HepG2 (cell line): ENCODE measurements around the gene KCNE5. TPM values are rescaled to one million over a fixed set of nuclear protein-coding genes. Genes with fewer than 3 reads are reported as not detected.

Experiments used
- ATAC-seq: fragments of 200-7000 bp; cut with Tn5 transposase; 3 replicates; pipeline ENCODE4 v1.9.1; 2020; ENCODE audit warnings: mild to moderate bottlenecking, moderate library complexity
- BruUV-seq: library from RNA; stranded (reverse); fragments of 400-500 nt; replicated peaks from 2 replicates; lab custom pipeline; 2021; lab: Mats Ljungman, UMichigan
- CTCF ChIA-PET: fragments of 300-600 bp; formaldehyde crosslinking; extraction: SDS; loops from one replicate; lab custom pipeline; 2021; ENCODE audit warnings: low total read pairs, inconsistent platforms, low intra/inter-chr PET ratio; lab: Yijun Ruan, JAX
- POLR2A ChIA-PET: fragments of 350-600 bp; sonication (Branson Sonifier 250); formaldehyde crosslinking; loops from one replicate; lab custom pipeline; 2020; ENCODE audit warnings: antibody characterized with exemption, inconsistent platforms; lab: Yijun Ruan, JAX
- DNase-seq: peaks from one replicate; pipeline ENCODE4 v3.0.0-alpha.2; 2015; ENCODE audit warnings: low spot score
- FAIRE-seq: peaks from 3 replicates; lab custom pipeline; 2011; peaks lifted over from hg19 to GRCh38; lab: Jason Lieb, UNC
- H2AFZ ChIP-seq: one replicate; pipeline ENCODE4 v1.6.1; 2011; ENCODE audit warnings: low read length, inconsistent platforms
- H3K27ac ChIP-seq: fragments of 300-600 bp; 3 replicates; pipeline ENCODE4 v1.8.0; 2011; ENCODE audit warnings: mixed run types, mild to moderate bottlenecking, mixed read lengths, low read length, inconsistent platforms; ENCODE audit not compliant: insufficient read depth; ENCODE audit errors: extremely low read length
- H3K27me3 ChIP-seq, 2 experiments: fragments of 200-600 bp in 1 of 2; 2 replicates in 1 of 2; 3 replicates in 1 of 2; pipeline versions ENCODE4 v1.6.0 to v1.8.0; 2011; ENCODE audit warnings: low read length in 2 of 2, mild to moderate bottlenecking in 2 of 2, moderate library complexity in 2 of 2, inconsistent platforms in 1 of 2; ENCODE audit not compliant: insufficient read depth in 2 of 2, control insufficient read depth in 1 of 2
- H3K36me3 ChIP-seq, 2 experiments: fragments of 200-600 bp in 1 of 2; replicated peaks in 1 of 2; 2 replicates in 1 of 2; 3 replicates in 1 of 2; pipeline versions ENCODE4 v1.5.1 to v1.8.0; 2011; ENCODE audit warnings: low read length in 2 of 2, inconsistent platforms in 1 of 2; ENCODE audit not compliant: insufficient read depth in 2 of 2, control insufficient read depth in 1 of 2
- H3K4me1 ChIP-seq: 2 replicates; pipeline ENCODE4 v1.5.1; 2012; ENCODE audit warnings: low read length, inconsistent platforms; ENCODE audit not compliant: insufficient read depth
- H3K4me2 ChIP-seq: 2 replicates; pipeline ENCODE4 v1.6.0; 2011; ENCODE audit warnings: low read depth, low read length, inconsistent platforms
- H3K4me3 ChIP-seq, 3 experiments: fragments of 200-600 bp in 1 of 3; sonication (generic), shearing (Covaris generic) in 1 of 3; replicated peaks in 1 of 3; 2 replicates each; pipeline ENCODE4 v1.5.1; 2011 to 2016; ENCODE audit warnings: low read length in 3 of 3, inconsistent platforms in 2 of 3, low read depth in 2 of 3, mild to moderate bottlenecking in 2 of 3, control low read depth in 1 of 3, mixed read lengths in 1 of 3; ENCODE audit not compliant: insufficient read depth in 1 of 3
- H3K79me2 ChIP-seq: one replicate; pipeline ENCODE4 v1.6.1; 2011; ENCODE audit warnings: low read length, inconsistent platforms; ENCODE audit not compliant: insufficient read depth
- H3K9ac ChIP-seq: 2 replicates; pipeline ENCODE4 v1.6.0; 2011; ENCODE audit warnings: mild to moderate bottlenecking, low read depth, low read length, inconsistent platforms; ENCODE audit not compliant: insufficient read depth
- H3K9me3 ChIP-seq: 2 replicates; pipeline ENCODE4 v1.5.1; 2012; ENCODE audit warnings: mild to moderate bottlenecking, low read length
- H4K20me1 ChIP-seq: 2 replicates; pipeline ENCODE4 v1.6.0; 2011; ENCODE audit warnings: inconsistent platforms, mild to moderate bottlenecking, low read length, moderate library complexity; ENCODE audit not compliant: insufficient read depth
- HNRNPUL1 ChIP-seq: fragments of 200-400 bp; formaldehyde crosslinking; IDR thresholded peaks from 2 replicates; pipeline ENCODE4 v1.6.1; 2017; ENCODE audit warnings: low read depth, mild to moderate bottlenecking, low read length, moderate library complexity
- LCORL ChIP-seq, 2 experiments: fragments of 450-650 bp in 1 of 2; sonication (generic) in 1 of 2; formaldehyde crosslinking in 1 of 2; IDR thresholded peaks; 2 replicates each; pipeline versions ENCODE4 v1.5.0 to v1.6.1; 2017 to 2020; ENCODE audit warnings: antibody characterized with exemption in 1 of 2, missing genetic modification reagents in 1 of 2
- POLR2A ChIP-seq, 2 experiments: IDR thresholded peaks; 2 replicates each; pipeline ENCODE4 v1.6.1; 2011; ENCODE audit warnings: low read depth in 2 of 2, low read length in 2 of 2, mild to moderate bottlenecking in 1 of 2, moderate library complexity in 1 of 2; ENCODE audit not compliant: insufficient read depth in 1 of 2
- POLR2AphosphoS5 ChIP-seq: IDR thresholded peaks from 2 replicates; pipeline ENCODE4 v1.6.1; 2012; ENCODE audit warnings: low read depth, low read length
- RBM22 ChIP-seq: fragments of 200-400 bp; formaldehyde crosslinking; optimal IDR thresholded peaks from 2 replicates; pipeline ENCODE3; 2017; ENCODE audit warnings: mild to moderate bottlenecking, low read length, moderate library complexity
- TBL1XR1 ChIP-seq: fragments of 150-350 bp; IDR thresholded peaks from 2 replicates; pipeline ENCODE4 v1.6.1; 2014; ENCODE audit warnings: borderline replicate concordance, low read length; ENCODE audit not compliant: partially characterized antibody
- ZMAT5 ChIP-seq: sonication (generic); formaldehyde crosslinking; IDR thresholded peaks from 2 replicates; pipeline ENCODE4 v1.5.0; 2020; ENCODE audit warnings: mild to moderate bottlenecking, low read depth, missing genetic modification reagents, borderline replicate concordance
- ZMYM3 ChIP-seq: sonication (generic); formaldehyde crosslinking; IDR thresholded peaks from 2 replicates; pipeline ENCODE4 v1.5.1; 2020; ENCODE audit warnings: mild to moderate bottlenecking, missing genetic modification reagents
- ZNF543 ChIP-seq: sonication (generic); formaldehyde crosslinking; IDR thresholded peaks from 2 replicates; pipeline ENCODE4 v1.4.0; 2020; ENCODE audit warnings: mild to moderate bottlenecking, missing genetic modification reagents
- ZZZ3 ChIP-seq: sonication (generic); formaldehyde crosslinking; IDR thresholded peaks from 2 replicates; pipeline ENCODE4 v1.4.0; 2020; ENCODE audit warnings: missing genetic modification reagents, mild to moderate bottlenecking, borderline replicate concordance
- WGBS: methylation state at CpG from one replicate; pipeline ENCODE4 v1.1.6; 2017; ENCODE audit warnings: low lambda C conversion rate; 5-methylcytosine and 5-hydroxymethylcytosine counted together
- in situ Hi-C: cut with HindIII; loops from 2 replicates; pipeline ENCODE4 v1.10.0; 2017; ENCODE audit warnings: low pct_unique_long_range_greater_than_20kb; ENCODE audit not compliant: extremely low pct_ligation_motif_present
- intact Hi-C: fragments of 100-400 bp; cut with micrococcal nuclease; formaldehyde crosslinking; loops from one replicate; pipeline ENCODE4 v1.10.0; 2022; ENCODE audit not compliant: unreplicated experiment
- polyA plus RNA-seq, 8 experiments: library from polyadenylated mRNA; depleted of rRNA in 3 of 8; stranded (reverse) in 7 of 8; unstranded in 1 of 8; fragments of >200 nt; fragmentation: Illumina TruSeq in 4 of 8; extraction: Trizol in 4 of 8; gene quantifications; 2 replicates each; pipeline versions ENCODE4 v1.2.1 to v1.2.3, GENCODE V29; 2011 to 2016; ENCODE audit warnings: low read depth in 4 of 8, missing spikeins in 1 of 8, mixed read lengths in 1 of 8; ENCODE audit not compliant: insufficient read depth in 1 of 8
- total RNA-seq, 5 experiments: library from RNA; depleted of rRNA; stranded (reverse); fragments of >200 nt; fragmentation: Illumina TruSeq; extraction: Trizol; gene quantifications; 2 replicates each; pipeline ENCODE4 v1.2.3, GENCODE V29; 2016; ENCODE audit warnings: low read depth in 1 of 5
- TF ChIP-seq, protein P1 (sequence below): sonication (generic); formaldehyde crosslinking; IDR thresholded peaks from 2 replicates; pipeline ENCODE4 v1.8.1; 2022; ENCODE audit warnings: low read depth, mild to moderate bottlenecking, missing genetic modification reagents

Gene KCNE5
- total and polyA plus RNA-seq, 2 of the 13 experiments (the other 11 are each of a cell fraction or from before 2014, with no cell fraction given), result 0.33 to 1.4 TPM

DNA sequence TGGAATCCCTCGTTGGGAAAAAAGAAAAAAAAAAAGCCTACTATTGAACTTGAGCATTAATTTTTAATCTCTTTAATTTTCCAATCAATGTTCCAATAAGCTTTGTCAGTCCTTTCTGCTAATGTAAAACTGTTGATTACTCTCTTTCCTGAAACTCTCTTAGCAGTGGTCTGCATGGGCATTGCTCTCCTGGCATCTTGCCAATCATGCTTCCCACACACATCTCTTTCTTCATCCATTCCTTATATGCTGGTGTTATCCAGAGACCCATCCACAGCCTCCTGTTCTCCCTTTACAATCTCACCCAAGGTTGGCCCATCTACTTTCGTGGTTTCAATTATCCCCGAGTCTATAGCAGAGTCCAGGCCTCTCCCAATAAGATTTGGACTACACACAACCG is 31.8 kb upstream of the KCNE5 start:
- ATAC-seq (peak; percentile 22; the same call in 2 of the 3 replicates), DNase-seq (no peak), FAIRE-seq (no peak)
- Histone ChIP-seq H3K9ac (no peak overlapping the region), H3K4me3 (no peak overlapping the region), H3K9me3 (no peaks in the 10 kb centered on the region), H3K79me2 (peaks cover 50% of the 10 kb centered on the region), H2AFZ (no peak overlapping the region), H3K4me2 (no peak overlapping the region), H3K36me3 (peaks cover 7 to 42% of the 10 kb centered on the region in 2 experiments), H3K4me1 (peaks cover 5% of the 10 kb centered on the region; the same call in 1 of the 2 replicates), H3K27me3 (no peaks in the 10 kb centered on the region), H3K27ac (no peak overlapping the region), H4K20me1 (peaks cover 60% of the 10 kb centered on the region)
- POLR2A ChIA-PET, result no interaction called here
- no TSS peak for BruUV-seq
- TF ChIP-seq ZNF543 (CRISPR knock-in tag), result no peak
- TF ChIP-seq ZMAT5 (CRISPR knock-in tag), result no peak
- TF ChIP-seq LCORL (IDR thresholded peaks at IDR 0.05), result peak; percentile 46; the same call in 1 of the 2 replicates
- TF ChIP-seq LCORL (CRISPR knock-in tag; IDR thresholded peaks at IDR 0.05), result no peak
- TF ChIP-seq ZZZ3 (CRISPR knock-in tag), result no peak
- 0 out of 4 replicates have a peak, but pooled peaks of 1 of the 2 experiments have one; percentile 23 for TF ChIP-seq POLR2A (IDR thresholded peaks at IDR 0.05; ENCODE audit: insufficient read depth in 1 of 2, low read depth in 2 of 2, low read length in 2 of 2)
- no peak for TF ChIP-seq ZMYM3 (CRISPR knock-in tag)
- TF ChIP-seq HNRNPUL1, result no peak
- TF ChIP-seq TBL1XR1, result no peak
- peak; percentile 97 for TF ChIP-seq RBM22
- TF ChIP-seq, protein P1, sequence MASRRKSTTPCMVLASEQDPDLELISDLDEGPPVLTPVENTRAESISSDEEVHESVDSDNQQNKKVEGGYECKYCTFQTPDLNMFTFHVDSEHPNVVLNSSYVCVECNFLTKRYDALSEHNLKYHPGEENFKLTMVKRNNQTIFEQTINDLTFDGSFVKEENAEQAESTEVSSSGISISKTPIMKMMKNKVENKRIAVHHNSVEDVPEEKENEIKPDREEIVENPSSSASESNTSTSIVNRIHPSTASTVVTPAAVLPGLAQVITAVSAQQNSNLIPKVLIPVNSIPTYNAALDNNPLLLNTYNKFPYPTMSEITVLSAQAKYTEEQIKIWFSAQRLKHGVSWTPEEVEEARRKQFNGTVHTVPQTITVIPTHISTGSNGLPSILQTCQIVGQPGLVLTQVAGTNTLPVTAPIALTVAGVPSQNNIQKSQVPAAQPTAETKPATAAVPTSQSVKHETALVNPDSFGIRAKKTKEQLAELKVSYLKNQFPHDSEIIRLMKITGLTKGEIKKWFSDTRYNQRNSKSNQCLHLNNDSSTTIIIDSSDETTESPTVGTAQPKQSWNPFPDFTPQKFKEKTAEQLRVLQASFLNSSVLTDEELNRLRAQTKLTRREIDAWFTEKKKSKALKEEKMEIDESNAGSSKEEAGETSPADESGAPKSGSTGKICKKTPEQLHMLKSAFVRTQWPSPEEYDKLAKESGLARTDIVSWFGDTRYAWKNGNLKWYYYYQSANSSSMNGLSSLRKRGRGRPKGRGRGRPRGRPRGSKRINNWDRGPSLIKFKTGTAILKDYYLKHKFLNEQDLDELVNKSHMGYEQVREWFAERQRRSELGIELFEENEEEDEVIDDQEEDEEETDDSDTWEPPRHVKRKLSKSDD (CRISPR knock-in tag), result no peak
- peak; percentile 40; the same call in 1 of the 2 replicates for TF ChIP-seq POLR2AphosphoS5
- 97% methylated on average over 4 of the region's 4 CpGs for WGBS
- in situ Hi-C loops (no loop called here), intact Hi-C loops (no loop called here)
- CTCF ChIA-PET, result no interaction called here
